Suprapubic skin (tissue), 4 donors: ENCODE results near the gene ANKRD44. TPM values are rescaled to one million over a fixed set of nuclear protein-coding genes. Genes with fewer than 3 reads are reported as not detected.

ENCODE experiments used
- DNase-seq, 2 donors: peaks; one replicate each; pipeline ENCODE4 v3.0.0-alpha.2; 2019; ENCODE audit warnings: low spot score in 2 of 2
- H3K27ac ChIP-seq: fragments of 200-600 bp; sonication (generic); one replicate; pipeline ENCODE4 v1.5.1; 2019
- H3K27me3 ChIP-seq: fragments of 200-600 bp; sonication (generic); one replicate; pipeline ENCODE4 v1.5.1; 2019
- H3K36me3 ChIP-seq: fragments of 200-600 bp; sonication (generic); one replicate; pipeline ENCODE4 v1.5.1; 2019
- H3K4me1 ChIP-seq: fragments of 200-600 bp; sonication (generic); one replicate; pipeline ENCODE4 v1.5.1; 2019
- H3K4me3 ChIP-seq: fragments of 200-600 bp; sonication (generic); one replicate; pipeline ENCODE4 v1.5.1; 2019; ENCODE audit warnings: mild to moderate bottlenecking
- H3K9me3 ChIP-seq: fragments of 200-600 bp; sonication (generic); one replicate; pipeline ENCODE4 v1.5.1; 2019
- EP300 ChIP-seq: sonication (generic); formaldehyde crosslinking; IDR thresholded peaks from one replicate; pipeline ENCODE4 v1.6.1; 2017; ENCODE audit warnings: antibody characterized with exemption
- POLR2A ChIP-seq, 2 donors: fragments of 450-650 bp; IDR thresholded peaks; one replicate each; pipeline ENCODE4 v1.6.1; 2017; ENCODE audit warnings: antibody characterized with exemption in 2 of 2, mild to moderate bottlenecking in 2 of 2, moderate library complexity in 2 of 2
- POLR2AphosphoS5 ChIP-seq, 3 donors: sonication (generic); formaldehyde crosslinking; IDR thresholded peaks; one replicate each; pipeline ENCODE4 v1.6.1; 2017; ENCODE audit warnings: antibody characterized with exemption in 3 of 3
- WGBS: methylation state at CpG from one replicate; pipeline ENCODE4 v1.1.5; 2018; 5-methylcytosine and 5-hydroxymethylcytosine counted together
- total RNA-seq, 4 donors: library from RNA; depleted of rRNA; stranded (reverse); fragments of >200 nt; gene quantifications; one replicate each; pipeline ENCODE4 v1.1.0, GENCODE V29; 2016
- TF ChIP-seq, protein P1 (sequence below), 2 donors: fragments of 200-600 bp in 1 of 2; fragments of 450-650 bp in 1 of 2; sonication (generic) in 1 of 2; IDR thresholded peaks; one replicate each; pipeline ENCODE4 v1.5.1; 2016 to 2019; ENCODE audit warnings: antibody characterized with exemption in 2 of 2, mild to moderate bottlenecking in 1 of 2, moderate library complexity in 1 of 2

Gene ANKRD44
- total RNA-seq, 4 donors from 2014 or later, result 6.3 to 34.4 (median 17.8) TPM

DNA sequence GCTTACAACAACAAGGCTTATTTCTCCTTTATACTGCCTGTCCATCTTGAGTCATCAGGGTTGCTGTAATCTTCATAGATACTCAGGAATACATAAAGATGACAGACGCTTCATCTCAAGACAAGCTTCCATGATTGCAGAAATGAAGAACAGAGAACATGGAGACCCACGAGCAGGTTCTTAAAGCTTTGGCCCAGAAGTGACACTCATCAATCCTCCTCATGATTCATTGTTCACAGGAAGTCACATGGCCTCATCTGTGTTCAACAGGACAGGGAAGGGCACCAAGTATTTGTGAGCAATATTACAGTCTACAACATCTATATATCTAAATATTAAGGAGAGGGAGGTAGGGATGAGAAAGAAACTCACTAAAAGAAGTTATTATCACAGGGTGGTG, 347.5 kb downstream of the ANKRD44 start:
- H3K27me3 ChIP-seq, result no peaks in the 10 kb centered on the region
- WGBS, result 63% methylated on average over 2 of the region's 2 CpGs
- no peaks in the 10 kb centered on the region for H3K9me3 ChIP-seq
- no peak for TF ChIP-seq EP300
- no peak for TF ChIP-seq POLR2A (IDR thresholded peaks at IDR 0.05)
- TF ChIP-seq POLR2AphosphoS5 (IDR thresholded peaks at IDR 0.05), result no peak
- TF ChIP-seq, protein P1, sequence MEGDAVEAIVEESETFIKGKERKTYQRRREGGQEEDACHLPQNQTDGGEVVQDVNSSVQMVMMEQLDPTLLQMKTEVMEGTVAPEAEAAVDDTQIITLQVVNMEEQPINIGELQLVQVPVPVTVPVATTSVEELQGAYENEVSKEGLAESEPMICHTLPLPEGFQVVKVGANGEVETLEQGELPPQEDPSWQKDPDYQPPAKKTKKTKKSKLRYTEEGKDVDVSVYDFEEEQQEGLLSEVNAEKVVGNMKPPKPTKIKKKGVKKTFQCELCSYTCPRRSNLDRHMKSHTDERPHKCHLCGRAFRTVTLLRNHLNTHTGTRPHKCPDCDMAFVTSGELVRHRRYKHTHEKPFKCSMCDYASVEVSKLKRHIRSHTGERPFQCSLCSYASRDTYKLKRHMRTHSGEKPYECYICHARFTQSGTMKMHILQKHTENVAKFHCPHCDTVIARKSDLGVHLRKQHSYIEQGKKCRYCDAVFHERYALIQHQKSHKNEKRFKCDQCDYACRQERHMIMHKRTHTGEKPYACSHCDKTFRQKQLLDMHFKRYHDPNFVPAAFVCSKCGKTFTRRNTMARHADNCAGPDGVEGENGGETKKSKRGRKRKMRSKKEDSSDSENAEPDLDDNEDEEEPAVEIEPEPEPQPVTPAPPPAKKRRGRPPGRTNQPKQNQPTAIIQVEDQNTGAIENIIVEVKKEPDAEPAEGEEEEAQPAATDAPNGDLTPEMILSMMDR (IDR thresholded peaks at IDR 0.05), result no peak
- no peak for DNase-seq
- no peaks in the 10 kb centered on the region for H3K36me3 ChIP-seq
- no peak overlapping the region for H3K4me3 ChIP-seq
- H3K4me1 ChIP-seq, result no peaks in the 10 kb centered on the region
- no peak overlapping the region for H3K27ac ChIP-seq

DNA sequence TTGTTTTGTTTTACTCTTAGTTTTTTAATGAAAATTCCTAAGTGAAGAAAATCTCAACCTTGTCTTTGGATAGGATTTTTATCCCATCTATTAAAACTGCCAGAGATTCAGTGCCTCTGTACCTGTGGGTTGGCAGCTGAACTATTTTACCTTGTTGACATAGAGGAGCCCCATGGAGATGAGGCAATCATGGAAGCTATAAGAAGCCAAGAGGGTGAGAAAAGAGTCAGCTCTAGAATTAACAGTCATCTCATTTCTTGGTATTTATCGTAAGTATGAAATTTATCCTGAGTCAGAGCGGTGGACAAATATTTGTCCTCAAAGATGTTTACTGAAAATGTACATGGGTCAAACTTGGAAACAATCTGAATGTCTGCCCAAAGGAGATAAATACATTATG, 348.3 kb downstream of the ANKRD44 start:
- Histone ChIP-seq H3K27ac (no peak overlapping the region), H3K27me3 (no peaks in the 10 kb centered on the region), H3K9me3 (no peaks in the 10 kb centered on the region), H3K4me1 (no peaks in the 10 kb centered on the region), H3K36me3 (no peaks in the 10 kb centered on the region), H3K4me3 (no peak overlapping the region)
- no peak for TF ChIP-seq POLR2A (IDR thresholded peaks at IDR 0.05)
- no peak for TF ChIP-seq POLR2AphosphoS5 (IDR thresholded peaks at IDR 0.05)
- TF ChIP-seq EP300, result no peak
- TF ChIP-seq, protein P1 (IDR thresholded peaks at IDR 0.05), result no peak
- 95% methylated on average over 2 of the region's 2 CpGs for WGBS
- no peak for DNase-seq

DNA sequence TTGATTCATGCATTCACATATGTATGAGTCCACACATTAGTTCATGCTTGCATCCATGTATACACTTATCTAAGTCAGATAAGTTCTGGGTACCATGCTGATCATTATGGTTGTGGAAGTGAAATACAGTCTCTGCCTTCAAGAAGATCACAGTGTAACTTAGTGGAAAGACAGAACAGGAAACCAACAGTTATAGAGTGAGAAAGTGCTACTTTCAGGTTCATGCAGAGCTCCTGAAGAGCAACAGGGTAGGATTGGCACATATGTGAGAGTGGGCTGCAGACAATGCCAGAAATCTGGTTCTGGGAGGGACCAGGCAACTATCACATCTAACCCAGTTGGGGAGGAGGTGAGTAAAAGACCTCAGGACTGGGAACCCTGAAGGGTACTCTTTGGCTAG, 348.7 kb downstream of the ANKRD44 start:
- Histone ChIP-seq H3K27me3 (no peaks in the 10 kb centered on the region), H3K4me3 (no peak overlapping the region), H3K9me3 (no peaks in the 10 kb centered on the region), H3K36me3 (no peaks in the 10 kb centered on the region), H3K27ac (no peak overlapping the region), H3K4me1 (no peaks in the 10 kb centered on the region)
- DNase-seq, result no peak
- TF ChIP-seq, protein P1 (IDR thresholded peaks at IDR 0.05), result no peak

DNA sequence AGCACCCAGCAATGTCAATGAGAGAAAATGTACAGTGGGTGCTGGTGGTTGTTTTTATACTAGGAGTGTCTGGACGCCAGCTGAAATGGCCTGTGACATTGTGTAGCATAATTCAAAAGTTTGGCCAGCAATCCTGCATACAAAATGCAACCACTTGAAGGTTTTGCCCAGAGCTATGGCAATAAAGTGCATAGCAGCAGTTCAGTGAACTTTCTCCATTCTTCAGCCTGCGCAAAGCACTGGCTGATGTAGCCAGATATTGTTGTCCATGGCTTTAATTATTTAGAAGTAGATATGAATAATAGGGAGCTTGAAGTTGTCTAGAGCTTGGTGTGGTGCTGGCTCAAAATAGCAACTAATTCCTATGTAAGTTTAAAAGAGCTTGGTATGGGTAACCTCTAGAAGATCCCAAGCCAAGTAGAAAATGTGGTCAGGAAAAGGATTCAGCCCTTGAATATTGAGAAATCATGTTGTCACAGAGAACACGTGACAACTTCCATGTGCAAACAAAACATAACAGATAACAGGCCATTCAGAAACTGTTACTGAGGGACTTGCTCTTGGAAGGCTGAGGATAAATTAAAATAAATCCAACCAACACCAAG, 350.7 kb downstream of the ANKRD44 start:
- TF ChIP-seq EP300, result no peak
- no peak for TF ChIP-seq POLR2AphosphoS5 (IDR thresholded peaks at IDR 0.05)
- TF ChIP-seq, protein P1 (IDR thresholded peaks at IDR 0.05), result no peak
- TF ChIP-seq POLR2A (IDR thresholded peaks at IDR 0.05), result no peak
- Histone ChIP-seq H3K9me3 (no peaks in the 10 kb centered on the region), H3K4me3 (no peak overlapping the region), H3K27me3 (no peaks in the 10 kb centered on the region), H3K27ac (no peak overlapping the region), H3K36me3 (no peaks in the 10 kb centered on the region), H3K4me1 (peaks cover 4% of the 10 kb centered on the region)
- 84% methylated on average over 3 of the region's 3 CpGs for WGBS
- DNase-seq, result no peak

DNA sequence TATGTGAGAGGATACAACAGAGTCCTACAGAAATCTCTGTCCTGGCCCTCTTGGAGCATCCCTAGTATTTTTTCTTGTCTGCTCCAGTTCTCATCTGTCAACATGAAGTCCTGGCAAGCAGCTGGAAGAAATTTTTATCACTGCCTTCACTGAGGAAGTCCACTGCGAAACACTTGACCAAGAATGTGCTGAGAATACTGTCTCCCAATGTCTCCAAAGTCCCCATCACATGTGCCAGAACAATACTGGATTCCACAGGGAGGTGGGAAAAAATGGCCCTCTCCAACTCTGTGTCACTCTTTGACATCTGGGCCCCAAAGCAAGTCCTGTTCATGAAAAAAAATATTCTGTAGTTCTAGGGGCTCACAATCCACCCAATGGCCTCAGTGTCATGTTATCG, 351.3 kb downstream of the ANKRD44 start:
- no peak overlapping the region for H3K27ac ChIP-seq
- no peak for DNase-seq
- WGBS, result 87% methylated on average over 2 of the region's 2 CpGs

More for the DNA sequence above, 351.3 kb downstream of the ANKRD44 start:
- no peak for TF ChIP-seq POLR2AphosphoS5 (IDR thresholded peaks at IDR 0.05)
- TF ChIP-seq EP300, result no peak
- no peak for TF ChIP-seq POLR2A (IDR thresholded peaks at IDR 0.05)
- TF ChIP-seq, protein P1 (IDR thresholded peaks at IDR 0.05), result no peak
- Histone ChIP-seq H3K36me3 (no peaks in the 10 kb centered on the region), H3K4me1 (peaks cover 4% of the 10 kb centered on the region), H3K9me3 (no peaks in the 10 kb centered on the region), H3K4me3 (no peak overlapping the region), H3K27me3 (no peaks in the 10 kb centered on the region)
